ENCODE results near the gene C19orf33.

GRCh38 chr19:38285567-38285966 lies 18.5 kb upstream of the C19orf33 start:
- TF ChIP-seq CTCF (IDR thresholded peaks at IDR 0.05) (no peak), POLR2A (IDR thresholded peaks at IDR 0.05) (no peak)

All from heart left ventricle (tissue), 13 donors.